GM12891 (cell line): ENCODE data around the gene PHETA1.

Experiments
- PAX5 ChIP-seq: IDR thresholded peaks from 2 replicates; pipeline ENCODE4 v1.6.1; 2011; ENCODE audit warnings: low read length, moderate library complexity, mild to moderate bottlenecking; ENCODE audit not compliant: insufficient read depth, severe bottlenecking
- POLR2A ChIP-seq: IDR thresholded peaks from 2 replicates; pipeline ENCODE4 v1.6.1; 2011; ENCODE audit warnings: low read depth, low read length, control low read depth
- POLR2AphosphoS5 ChIP-seq: IDR thresholded peaks from 2 replicates; pipeline ENCODE4 v1.6.1; 2011; ENCODE audit warnings: low read depth, low read length, control low read depth
- SPI1 ChIP-seq: IDR thresholded peaks from 2 replicates; pipeline ENCODE4 v1.6.1; 2011; ENCODE audit warnings: low read depth, low read length, control low read depth
- TAF1 ChIP-seq: IDR thresholded peaks from 2 replicates; pipeline ENCODE4 v1.6.1; 2011; ENCODE audit warnings: low read depth, low read length, control low read depth

- TF ChIP-seq POLR2AphosphoS5 (no peak), POLR2A (no peak), SPI1 (no peak), TAF1 (no peak), PAX5 (no peak)
These were observed 41.0 kb upstream of the PHETA1 start for GRCh38 chr12:111409780-111410430.
